ENCODE data around the gene RBFOX1. TPM values are rescaled to one million over a fixed set of nuclear protein-coding genes. Genes with fewer than 3 reads are reported as not detected.

The RBFOX1 gene
- total and polyA plus RNA-seq, 10 of the 15 experiments (the other 5 are each of a cell fraction or from before 2014, with no cell fraction given), result 0.87 TPM; not detected in 9

DNA sequence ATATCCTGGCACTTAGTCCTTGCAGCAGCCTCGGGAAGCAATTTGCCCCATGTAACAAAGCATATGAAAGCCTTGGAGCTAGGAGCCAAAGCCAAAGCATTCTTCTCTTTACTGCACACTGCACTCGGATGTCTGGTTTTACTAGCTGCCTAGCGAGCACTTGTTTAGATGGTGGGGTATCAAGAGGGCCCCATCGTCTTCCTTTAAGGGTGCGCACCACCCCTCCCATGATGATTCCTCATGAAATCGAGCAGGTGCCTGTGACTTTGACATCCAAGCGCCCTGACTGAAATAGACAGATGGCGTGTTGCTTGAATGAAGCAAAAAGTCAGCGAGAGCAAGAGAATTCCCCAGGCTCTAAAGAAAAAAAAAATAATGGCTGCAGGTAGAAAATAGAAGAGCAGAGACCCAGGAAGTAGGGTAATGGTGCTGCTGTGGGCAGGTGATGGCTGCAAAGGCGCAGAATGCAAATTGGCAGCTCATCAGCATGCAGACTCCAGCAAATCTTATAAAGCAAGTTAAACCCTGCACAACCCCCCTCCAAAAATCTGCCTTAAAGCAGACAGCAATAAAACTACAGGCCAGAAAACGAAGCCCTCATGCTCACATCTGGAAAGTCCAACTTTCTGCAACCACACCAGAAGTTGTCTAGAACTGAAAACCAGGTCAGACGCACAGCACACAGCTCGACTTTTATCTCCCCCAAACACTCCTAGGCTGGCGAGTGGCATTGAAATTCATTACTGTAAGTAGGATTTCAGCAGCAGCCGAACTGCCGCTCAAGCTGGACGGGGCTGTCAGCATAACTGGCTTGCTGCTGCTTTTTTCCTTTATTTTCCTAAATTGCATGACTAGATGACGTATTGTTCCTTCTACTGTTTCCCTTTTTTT, 384.3 kb downstream of the RBFOX1 start (continued):
- TF ChIP-seq, protein P1, sequence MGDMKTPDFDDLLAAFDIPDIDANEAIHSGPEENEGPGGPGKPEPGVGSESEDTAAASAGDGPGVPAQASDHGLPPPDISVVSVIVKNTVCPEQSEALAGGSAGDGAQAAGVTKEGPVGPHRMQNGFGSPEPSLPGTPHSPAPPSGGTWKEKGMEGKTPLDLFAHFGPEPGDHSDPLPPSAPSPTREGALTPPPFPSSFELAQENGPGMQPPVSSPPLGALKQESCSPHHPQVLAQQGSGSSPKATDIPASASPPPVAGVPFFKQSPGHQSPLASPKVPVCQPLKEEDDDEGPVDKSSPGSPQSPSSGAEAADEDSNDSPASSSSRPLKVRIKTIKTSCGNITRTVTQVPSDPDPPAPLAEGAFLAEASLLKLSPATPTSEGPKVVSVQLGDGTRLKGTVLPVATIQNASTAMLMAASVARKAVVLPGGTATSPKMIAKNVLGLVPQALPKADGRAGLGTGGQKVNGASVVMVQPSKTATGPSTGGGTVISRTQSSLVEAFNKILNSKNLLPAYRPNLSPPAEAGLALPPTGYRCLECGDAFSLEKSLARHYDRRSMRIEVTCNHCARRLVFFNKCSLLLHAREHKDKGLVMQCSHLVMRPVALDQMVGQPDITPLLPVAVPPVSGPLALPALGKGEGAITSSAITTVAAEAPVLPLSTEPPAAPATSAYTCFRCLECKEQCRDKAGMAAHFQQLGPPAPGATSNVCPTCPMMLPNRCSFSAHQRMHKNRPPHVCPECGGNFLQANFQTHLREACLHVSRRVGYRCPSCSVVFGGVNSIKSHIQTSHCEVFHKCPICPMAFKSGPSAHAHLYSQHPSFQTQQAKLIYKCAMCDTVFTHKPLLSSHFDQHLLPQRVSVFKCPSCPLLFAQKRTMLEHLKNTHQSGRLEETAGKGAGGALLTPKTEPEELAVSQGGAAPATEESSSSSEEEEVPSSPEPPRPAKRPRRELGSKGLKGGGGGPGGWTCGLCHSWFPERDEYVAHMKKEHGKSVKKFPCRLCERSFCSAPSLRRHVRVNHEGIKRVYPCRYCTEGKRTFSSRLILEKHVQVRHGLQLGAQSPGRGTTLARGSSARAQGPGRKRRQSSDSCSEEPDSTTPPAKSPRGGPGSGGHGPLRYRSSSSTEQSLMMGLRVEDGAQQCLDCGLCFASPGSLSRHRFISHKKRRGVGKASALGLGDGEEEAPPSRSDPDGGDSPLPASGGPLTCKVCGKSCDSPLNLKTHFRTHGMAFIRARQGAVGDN (IDR thresholded peaks at IDR 0.05), result no peak
- TF ChIP-seq, protein P2, sequence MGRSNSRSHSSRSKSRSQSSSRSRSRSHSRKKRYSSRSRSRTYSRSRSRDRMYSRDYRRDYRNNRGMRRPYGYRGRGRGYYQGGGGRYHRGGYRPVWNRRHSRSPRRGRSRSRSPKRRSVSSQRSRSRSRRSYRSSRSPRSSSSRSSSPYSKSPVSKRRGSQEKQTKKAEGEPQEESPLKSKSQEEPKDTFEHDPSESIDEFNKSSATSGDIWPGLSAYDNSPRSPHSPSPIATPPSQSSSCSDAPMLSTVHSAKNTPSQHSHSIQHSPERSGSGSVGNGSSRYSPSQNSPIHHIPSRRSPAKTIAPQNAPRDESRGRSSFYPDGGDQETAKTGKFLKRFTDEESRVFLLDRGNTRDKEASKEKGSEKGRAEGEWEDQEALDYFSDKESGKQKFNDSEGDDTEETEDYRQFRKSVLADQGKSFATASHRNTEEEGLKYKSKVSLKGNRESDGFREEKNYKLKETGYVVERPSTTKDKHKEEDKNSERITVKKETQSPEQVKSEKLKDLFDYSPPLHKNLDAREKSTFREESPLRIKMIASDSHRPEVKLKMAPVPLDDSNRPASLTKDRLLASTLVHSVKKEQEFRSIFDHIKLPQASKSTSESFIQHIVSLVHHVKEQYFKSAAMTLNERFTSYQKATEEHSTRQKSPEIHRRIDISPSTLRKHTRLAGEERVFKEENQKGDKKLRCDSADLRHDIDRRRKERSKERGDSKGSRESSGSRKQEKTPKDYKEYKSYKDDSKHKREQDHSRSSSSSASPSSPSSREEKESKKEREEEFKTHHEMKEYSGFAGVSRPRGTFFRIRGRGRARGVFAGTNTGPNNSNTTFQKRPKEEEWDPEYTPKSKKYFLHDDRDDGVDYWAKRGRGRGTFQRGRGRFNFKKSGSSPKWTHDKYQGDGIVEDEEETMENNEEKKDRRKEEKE (IDR thresholded peaks at IDR 0.05), result no peak
- no peak for TF ChIP-seq HDAC6 (IDR thresholded peaks at IDR 0.05; ENCODE audit: unreplicated experiment)
- no peak for TF ChIP-seq FOS (IDR thresholded peaks at IDR 0.05; ENCODE audit: borderline replicate concordance, extremely low read depth, insufficient read length)
- TF ChIP-seq YBX1 (IDR thresholded peaks at IDR 0.05), result no peak
- no peak for TF ChIP-seq HDAC2 (IDR thresholded peaks at IDR 0.05)
- TF ChIP-seq, protein P3, sequence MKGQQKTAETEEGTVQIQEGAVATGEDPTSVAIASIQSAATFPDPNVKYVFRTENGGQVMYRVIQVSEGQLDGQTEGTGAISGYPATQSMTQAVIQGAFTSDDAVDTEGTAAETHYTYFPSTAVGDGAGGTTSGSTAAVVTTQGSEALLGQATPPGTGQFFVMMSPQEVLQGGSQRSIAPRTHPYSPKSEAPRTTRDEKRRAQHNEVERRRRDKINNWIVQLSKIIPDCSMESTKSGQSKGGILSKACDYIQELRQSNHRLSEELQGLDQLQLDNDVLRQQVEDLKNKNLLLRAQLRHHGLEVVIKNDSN (IDR thresholded peaks at IDR 0.05; ENCODE audit: borderline replicate concordance, extremely low read length, insufficient read depth, low read depth, low read length), result no peak
- no peak for TF ChIP-seq MXI1 (IDR thresholded peaks at IDR 0.05; ENCODE audit: low read depth, low read length)
- no peak for TF ChIP-seq MTA3 (IDR thresholded peaks at IDR 0.05; ENCODE audit: borderline replicate concordance, low read length)

Measured in GM12878 (cell line).